SK-N-SH treated with all-trans-retinoic acid at 6 μM for 48 hours (cell line): ENCODE results near the gene KRTAP10-3.

Source experiments
- ATAC-seq: fragments of 200-7000 bp; cut with Tn5 transposase; 3 replicates; pipeline ENCODE4 v1.9.1; 2020; ENCODE audit warnings: mild to moderate bottlenecking, moderate library complexity
- ARNTL ChIP-seq: fragments of 450-650 bp; formaldehyde crosslinking; IDR thresholded peaks from 2 replicates; pipeline ENCODE4 v1.5.0; 2020; ENCODE audit warnings: low read depth, mild to moderate bottlenecking, moderate library complexity, borderline replicate concordance
- CSDC2 ChIP-seq: fragments of 250-450 bp; sonication (Bioruptor Pico); IDR thresholded peaks from 2 replicates; pipeline ENCODE4 v1.5.0; 2020; ENCODE audit warnings: mild to moderate bottlenecking, moderate library complexity
- GLIS3 ChIP-seq: fragments of 250-450 bp; sonication (Bioruptor Pico); IDR thresholded peaks from 2 replicates; pipeline ENCODE4 v1.5.0; 2020; ENCODE audit warnings: mild to moderate bottlenecking, moderate library complexity
- OSR1 ChIP-seq: fragments of 250-450 bp; sonication (Bioruptor Pico); IDR thresholded peaks from 2 replicates; pipeline ENCODE4 v1.8.0; 2022; ENCODE audit warnings: moderate library complexity, mild to moderate bottlenecking, inconsistent platforms
- RARB ChIP-seq: fragments of 250-450 bp; sonication (Bioruptor Pico); IDR thresholded peaks from 2 replicates; pipeline ENCODE4 v1.8.0; 2021; ENCODE audit warnings: mild to moderate bottlenecking, moderate library complexity
- SNAI2 ChIP-seq: fragments of 250-450 bp; sonication (Bioruptor Pico); IDR thresholded peaks from 2 replicates; pipeline ENCODE4 v1.5.0; 2020; ENCODE audit warnings: mild to moderate bottlenecking, moderate library complexity
- TOX ChIP-seq: fragments of 250-450 bp; sonication (Bioruptor Pico); IDR thresholded peaks from 2 replicates; pipeline ENCODE4 v1.8.0; 2021; ENCODE audit warnings: mild to moderate bottlenecking, moderate library complexity, borderline replicate concordance
- ZC3H10 ChIP-seq: fragments of 250-450 bp; sonication (Bioruptor Pico); IDR thresholded peaks from 2 replicates; pipeline ENCODE4 v1.5.1; 2021; ENCODE audit warnings: mild to moderate bottlenecking, moderate library complexity
- ZFP3 ChIP-seq: fragments of 250-450 bp; sonication (Bioruptor Pico); IDR thresholded peaks from 2 replicates; pipeline ENCODE4 v1.5.0; 2020; ENCODE audit warnings: mild to moderate bottlenecking, moderate library complexity
- ZNF70 ChIP-seq: fragments of 450-650 bp; formaldehyde crosslinking; IDR thresholded peaks from 2 replicates; pipeline ENCODE4 v1.5.0; 2020; ENCODE audit warnings: mild to moderate bottlenecking, moderate library complexity
- TF ChIP-seq, protein P1 (sequence below): fragments of 250-450 bp; sonication (Bioruptor Pico); IDR thresholded peaks from 2 replicates; pipeline ENCODE4 v1.5.1; 2021; ENCODE audit warnings: mild to moderate bottlenecking, moderate library complexity
- TF ChIP-seq, protein P2 (sequence below): fragments of 250-450 bp; sonication (Bioruptor Pico); IDR thresholded peaks from 2 replicates; pipeline ENCODE4 v1.5.0; 2020; ENCODE audit warnings: mild to moderate bottlenecking, moderate library complexity
- TF ChIP-seq, protein P3 (sequence below): fragments of 250-450 bp; sonication (Bioruptor Pico); IDR thresholded peaks from 2 replicates; pipeline ENCODE4 v1.8.0; 2021; ENCODE audit warnings: low read depth, mild to moderate bottlenecking, moderate library complexity, borderline replicate concordance
- TF ChIP-seq, protein P4 (sequence below): fragments of 250-450 bp; sonication (Bioruptor Pico); IDR thresholded peaks from 2 replicates; pipeline ENCODE4 v1.8.0; 2020; ENCODE audit warnings: mild to moderate bottlenecking, moderate library complexity, borderline replicate concordance

Gene KRTAP10-3

DNA sequence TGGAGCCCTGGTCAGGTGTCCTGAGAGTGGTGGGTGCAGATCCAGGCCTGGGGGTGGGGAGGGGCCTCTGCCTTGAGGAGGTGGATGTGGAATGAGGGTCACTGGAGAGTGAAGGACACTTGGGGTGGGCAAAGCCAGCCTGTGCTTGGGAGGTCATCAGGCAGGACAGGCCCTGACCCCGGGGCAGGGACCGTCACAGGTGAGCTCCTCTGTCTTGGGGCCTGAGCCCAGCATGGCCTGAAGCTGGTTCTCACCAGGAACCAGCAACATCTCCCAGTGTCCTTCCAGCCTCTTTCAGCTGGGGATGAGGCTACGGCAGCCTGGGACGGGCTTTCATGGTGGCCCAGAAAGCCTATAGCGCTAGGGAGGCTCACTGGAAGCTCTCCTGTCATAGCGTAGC is 6.5 kb downstream of the KRTAP10-3 start (continued):
- TF ChIP-seq, protein P1, sequence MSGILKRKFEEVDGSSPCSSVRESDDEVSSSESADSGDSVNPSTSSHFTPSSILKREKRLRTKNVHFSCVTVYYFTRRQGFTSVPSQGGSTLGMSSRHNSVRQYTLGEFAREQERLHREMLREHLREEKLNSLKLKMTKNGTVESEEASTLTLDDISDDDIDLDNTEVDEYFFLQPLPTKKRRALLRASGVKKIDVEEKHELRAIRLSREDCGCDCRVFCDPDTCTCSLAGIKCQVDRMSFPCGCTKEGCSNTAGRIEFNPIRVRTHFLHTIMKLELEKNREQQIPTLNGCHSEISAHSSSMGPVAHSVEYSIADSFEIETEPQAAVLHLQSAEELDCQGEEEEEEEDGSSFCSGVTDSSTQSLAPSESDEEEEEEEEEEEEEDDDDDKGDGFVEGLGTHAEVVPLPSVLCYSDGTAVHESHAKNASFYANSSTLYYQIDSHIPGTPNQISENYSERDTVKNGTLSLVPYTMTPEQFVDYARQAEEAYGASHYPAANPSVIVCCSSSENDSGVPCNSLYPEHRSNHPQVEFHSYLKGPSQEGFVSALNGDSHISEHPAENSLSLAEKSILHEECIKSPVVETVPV (CRISPR knock-in tag), result no peak
- TF ChIP-seq, protein P2, sequence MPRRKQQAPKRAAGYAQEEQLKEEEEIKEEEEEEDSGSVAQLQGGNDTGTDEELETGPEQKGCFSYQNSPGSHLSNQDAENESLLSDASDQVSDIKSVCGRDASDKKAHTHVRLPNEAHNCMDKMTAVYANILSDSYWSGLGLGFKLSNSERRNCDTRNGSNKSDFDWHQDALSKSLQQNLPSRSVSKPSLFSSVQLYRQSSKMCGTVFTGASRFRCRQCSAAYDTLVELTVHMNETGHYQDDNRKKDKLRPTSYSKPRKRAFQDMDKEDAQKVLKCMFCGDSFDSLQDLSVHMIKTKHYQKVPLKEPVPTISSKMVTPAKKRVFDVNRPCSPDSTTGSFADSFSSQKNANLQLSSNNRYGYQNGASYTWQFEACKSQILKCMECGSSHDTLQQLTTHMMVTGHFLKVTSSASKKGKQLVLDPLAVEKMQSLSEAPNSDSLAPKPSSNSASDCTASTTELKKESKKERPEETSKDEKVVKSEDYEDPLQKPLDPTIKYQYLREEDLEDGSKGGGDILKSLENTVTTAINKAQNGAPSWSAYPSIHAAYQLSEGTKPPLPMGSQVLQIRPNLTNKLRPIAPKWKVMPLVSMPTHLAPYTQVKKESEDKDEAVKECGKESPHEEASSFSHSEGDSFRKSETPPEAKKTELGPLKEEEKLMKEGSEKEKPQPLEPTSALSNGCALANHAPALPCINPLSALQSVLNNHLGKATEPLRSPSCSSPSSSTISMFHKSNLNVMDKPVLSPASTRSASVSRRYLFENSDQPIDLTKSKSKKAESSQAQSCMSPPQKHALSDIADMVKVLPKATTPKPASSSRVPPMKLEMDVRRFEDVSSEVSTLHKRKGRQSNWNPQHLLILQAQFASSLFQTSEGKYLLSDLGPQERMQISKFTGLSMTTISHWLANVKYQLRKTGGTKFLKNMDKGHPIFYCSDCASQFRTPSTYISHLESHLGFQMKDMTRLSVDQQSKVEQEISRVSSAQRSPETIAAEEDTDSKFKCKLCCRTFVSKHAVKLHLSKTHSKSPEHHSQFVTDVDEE (CRISPR knock-in tag), result no peak
- TF ChIP-seq, all 23 proteins: peak for 0

DNA sequence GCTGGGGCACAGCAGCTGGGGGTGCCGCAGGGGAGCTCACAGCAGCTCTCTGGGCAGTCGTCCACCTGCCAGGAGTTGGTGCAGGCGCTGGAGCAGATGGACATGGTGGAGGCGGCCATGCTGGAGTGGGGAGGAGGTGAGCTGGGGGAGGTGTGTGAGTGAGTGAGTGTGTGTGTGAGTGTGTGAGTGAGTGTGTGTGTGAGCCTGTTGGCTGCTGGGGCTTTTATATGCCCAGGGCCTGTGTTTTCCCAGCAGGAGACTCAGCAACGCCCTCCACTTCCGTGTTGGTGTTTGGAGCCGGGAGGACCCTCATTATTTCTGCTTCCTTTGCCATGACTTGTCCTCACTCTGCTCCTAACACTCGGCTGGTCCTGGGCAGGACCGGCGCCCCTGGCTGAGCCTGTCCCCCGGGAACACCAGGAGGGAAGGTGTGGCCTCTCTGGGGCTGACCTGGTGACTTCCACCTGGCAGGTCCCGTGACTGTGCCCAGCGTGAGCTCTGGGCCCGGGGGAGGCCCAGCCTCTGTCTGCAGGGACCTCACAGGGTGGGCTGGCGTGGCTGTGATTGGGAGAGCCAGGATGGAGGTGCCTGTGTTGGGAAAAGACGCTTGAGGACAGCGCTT is 7.1 kb downstream of the KRTAP10-3 start, which contains the start of gene KRTAP10-2:
Gene KRTAP10-2 (minus strand): TSS at position 166 of the 622 bp plus-strand sequence. CDS start 47 bp downstream, at position 119.
- no peak for TF ChIP-seq CSDC2 (CRISPR knock-in tag)
- no peak for TF ChIP-seq ZNF70 (CRISPR knock-in tag)
- no peak for TF ChIP-seq GLIS3 (CRISPR knock-in tag)
- no peak for TF ChIP-seq RARB (CRISPR knock-in tag)
- TF ChIP-seq ZC3H10 (CRISPR knock-in tag), result no peak
- TF ChIP-seq, protein P3, sequence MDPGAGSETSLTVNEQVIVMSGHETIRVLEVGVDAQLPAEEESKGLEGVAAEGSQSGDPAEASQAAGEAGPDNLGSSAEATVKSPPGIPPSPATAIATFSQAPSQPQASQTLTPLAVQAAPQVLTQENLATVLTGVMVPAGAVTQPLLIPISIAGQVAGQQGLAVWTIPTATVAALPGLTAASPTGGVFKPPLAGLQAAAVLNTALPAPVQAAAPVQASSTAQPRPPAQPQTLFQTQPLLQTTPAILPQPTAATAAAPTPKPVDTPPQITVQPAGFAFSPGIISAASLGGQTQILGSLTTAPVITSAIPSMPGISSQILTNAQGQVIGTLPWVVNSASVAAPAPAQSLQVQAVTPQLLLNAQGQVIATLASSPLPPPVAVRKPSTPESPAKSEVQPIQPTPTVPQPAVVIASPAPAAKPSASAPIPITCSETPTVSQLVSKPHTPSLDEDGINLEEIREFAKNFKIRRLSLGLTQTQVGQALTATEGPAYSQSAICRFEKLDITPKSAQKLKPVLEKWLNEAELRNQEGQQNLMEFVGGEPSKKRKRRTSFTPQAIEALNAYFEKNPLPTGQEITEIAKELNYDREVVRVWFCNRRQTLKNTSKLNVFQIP (CRISPR knock-in tag), result no peak
- no peak for ATAC-seq

DNA sequence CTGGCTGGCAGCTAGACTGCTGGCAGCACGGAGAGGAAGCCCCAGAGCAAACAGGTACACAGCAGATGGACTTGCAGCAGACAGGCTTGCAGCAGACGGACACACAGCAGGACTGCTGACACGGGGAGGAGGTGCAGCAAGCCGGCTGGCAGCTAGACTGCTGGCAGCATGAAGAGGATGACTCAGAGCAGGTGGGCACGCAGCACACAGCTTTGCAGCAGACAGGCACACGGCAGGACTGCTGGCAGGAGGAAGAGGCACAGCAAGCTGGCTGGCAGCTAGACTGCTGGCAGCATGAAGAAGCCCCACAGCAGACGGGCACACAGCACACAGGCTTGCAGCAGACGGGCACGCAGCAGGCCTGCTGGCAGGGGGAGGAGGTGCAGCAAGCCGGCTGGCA is 7.8 kb downstream of the KRTAP10-3 start:
- ATAC-seq, result no peak
- TF ChIP-seq TOX (CRISPR knock-in tag) (no peak), ZC3H10 (CRISPR knock-in tag) (no peak)

DNA sequence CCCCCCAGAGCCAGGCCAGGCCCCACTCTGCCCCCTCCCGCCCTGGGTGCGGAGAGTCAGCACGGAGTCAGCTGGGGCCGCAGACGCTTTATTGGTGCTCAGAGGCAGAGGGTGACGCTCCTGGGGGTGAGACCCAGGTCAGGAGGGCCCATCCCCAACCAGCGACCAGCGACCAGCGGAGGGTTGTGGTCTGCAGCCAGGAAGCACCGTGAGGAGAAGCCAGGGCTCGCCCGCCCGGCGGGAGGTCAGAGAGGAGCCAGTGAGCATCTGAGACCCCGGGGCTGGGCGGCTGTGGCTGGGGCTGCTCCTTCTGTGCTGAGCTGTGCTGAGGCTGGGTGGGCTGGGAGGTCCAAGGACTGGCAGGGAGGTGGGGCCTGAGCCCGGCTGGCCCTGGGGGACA is 8.3 kb downstream of the KRTAP10-3 start:
- ATAC-seq, result 0 out of 3 replicates have a peak, but pooled peaks have one; percentile 18

DNA sequence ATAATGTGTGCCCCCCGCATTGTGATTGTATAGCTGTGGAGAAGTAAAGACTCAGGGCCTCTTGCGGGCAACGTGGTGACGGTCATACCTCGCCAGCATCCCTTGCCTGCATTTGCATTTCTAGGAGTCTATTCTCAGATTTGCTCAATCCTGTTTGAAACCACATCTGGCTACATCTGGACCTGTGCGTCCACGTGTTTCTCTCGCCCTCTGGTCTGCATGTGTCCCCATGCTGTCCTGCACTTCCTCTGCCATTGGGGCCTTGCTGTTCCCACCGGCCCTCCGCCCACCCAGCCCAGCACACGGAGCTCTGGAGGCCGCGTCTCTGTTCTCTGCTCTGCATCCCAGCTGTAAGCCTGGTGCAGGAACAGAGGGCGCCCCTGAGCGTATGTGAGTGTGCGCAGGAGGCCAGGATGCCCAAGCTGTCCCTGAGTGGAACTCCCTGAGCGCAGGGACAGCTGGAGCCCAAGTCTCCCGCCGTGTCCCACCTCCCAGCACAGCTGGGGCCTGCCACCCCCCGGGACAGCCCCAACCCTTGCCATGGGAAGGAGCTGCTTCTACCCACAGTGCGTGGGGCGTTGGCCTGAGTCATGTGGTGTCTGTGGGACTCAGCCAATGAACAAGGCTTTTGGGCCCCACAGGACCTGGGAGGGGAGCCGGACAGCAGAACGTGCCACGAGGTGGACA is 8.9 kb downstream of the KRTAP10-3 start:
- ATAC-seq, result peak; percentile 32; the same call in 1 of the 3 replicates
- TF ChIP-seq, protein P2 (CRISPR knock-in tag), result no peak
- TF ChIP-seq SNAI2 (CRISPR knock-in tag) (no peak), OSR1 (CRISPR knock-in tag) (no peak), ZFP3 (CRISPR knock-in tag) (no peak)

DNA sequence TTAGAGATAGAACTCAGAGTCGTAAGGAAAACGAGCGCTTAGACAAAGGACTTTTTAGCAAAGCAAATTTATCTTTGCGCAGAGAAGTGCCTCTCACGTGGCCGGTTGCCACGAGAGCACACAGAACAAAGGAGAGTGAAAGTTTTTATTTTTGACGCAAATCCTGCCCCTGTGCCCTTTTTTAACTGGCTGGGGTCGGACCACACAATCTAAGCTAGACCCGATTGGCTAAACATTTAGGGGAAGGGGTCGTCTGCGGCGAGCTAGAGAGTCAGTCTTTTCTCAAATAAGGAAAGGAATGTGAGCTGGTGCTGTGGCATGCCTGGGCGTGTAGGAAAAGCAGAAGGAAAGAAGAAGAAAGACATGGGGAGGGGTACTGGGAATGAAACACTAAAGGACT is 9.7 kb downstream of the KRTAP10-3 start:
- no peak for ATAC-seq
- TF ChIP-seq, protein P4, sequence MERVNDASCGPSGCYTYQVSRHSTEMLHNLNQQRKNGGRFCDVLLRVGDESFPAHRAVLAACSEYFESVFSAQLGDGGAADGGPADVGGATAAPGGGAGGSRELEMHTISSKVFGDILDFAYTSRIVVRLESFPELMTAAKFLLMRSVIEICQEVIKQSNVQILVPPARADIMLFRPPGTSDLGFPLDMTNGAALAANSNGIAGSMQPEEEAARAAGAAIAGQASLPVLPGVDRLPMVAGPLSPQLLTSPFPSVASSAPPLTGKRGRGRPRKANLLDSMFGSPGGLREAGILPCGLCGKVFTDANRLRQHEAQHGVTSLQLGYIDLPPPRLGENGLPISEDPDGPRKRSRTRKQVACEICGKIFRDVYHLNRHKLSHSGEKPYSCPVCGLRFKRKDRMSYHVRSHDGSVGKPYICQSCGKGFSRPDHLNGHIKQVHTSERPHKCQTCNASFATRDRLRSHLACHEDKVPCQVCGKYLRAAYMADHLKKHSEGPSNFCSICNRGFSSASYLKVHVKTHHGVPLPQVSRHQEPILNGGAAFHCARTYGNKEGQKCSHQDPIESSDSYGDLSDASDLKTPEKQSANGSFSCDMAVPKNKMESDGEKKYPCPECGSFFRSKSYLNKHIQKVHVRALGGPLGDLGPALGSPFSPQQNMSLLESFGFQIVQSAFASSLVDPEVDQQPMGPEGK, result no peak
- TF ChIP-seq, protein P2 (CRISPR knock-in tag), result no peak
- TF ChIP-seq, protein P1 (CRISPR knock-in tag), result no peak
- TF ChIP-seq ZC3H10 (CRISPR knock-in tag) (no peak), ARNTL (CRISPR knock-in tag) (no peak), ZNF70 (CRISPR knock-in tag) (no peak)
